Measurements from ENCODE around the gene SIGLEC9.

Gene SIGLEC9

GRCh38 chr19:51144482-51145045 is 19.9 kb downstream of the SIGLEC9 start:
- Histone ChIP-seq H4K20me1 (ENCODE audit: insufficient read depth, low read length) (no peaks in the 10 kb centered on the region), H3K27ac (ENCODE audit: low read depth, low read length, poor library complexity, severe bottlenecking) (no peak overlapping the region)

GRCh38 chr19:51145916-51146493 is 21.3 kb downstream of the SIGLEC9 start:
- H3K9ac ChIP-seq (ENCODE audit: low read length) = no peak overlapping the region
- TF ChIP-seq EZH2 (IDR thresholded peaks at IDR 0.05; ENCODE audit: borderline replicate concordance, low read length) (no peak), CTCF (IDR thresholded peaks at IDR 0.05; ENCODE audit: low read length) (no peak)
- no peaks in the 10 kb centered on the region for H3F3A ChIP-seq (ENCODE audit: insufficient read depth, low read length)
- no peak overlapping the region for H2AFZ ChIP-seq (ENCODE audit: low read length)
- no peaks in the 10 kb centered on the region for H3K79me2 ChIP-seq (ENCODE audit: insufficient read depth, low read length)
- H3K36me3 ChIP-seq (ENCODE audit: insufficient read depth, low read length) = no peaks in the 10 kb centered on the region
- H3K27me3 ChIP-seq (ENCODE audit: insufficient read depth, low read length) = peaks cover 8% of the 10 kb centered on the region
- no peak overlapping the region for H3K27ac ChIP-seq (ENCODE audit: low read depth, low read length, poor library complexity, severe bottlenecking)
- no peak overlapping the region for H3K4me3 ChIP-seq (ENCODE audit: low read depth, low read length, poor library complexity, severe bottlenecking)
- no peak overlapping the region for H3K4me2 ChIP-seq (ENCODE audit: low read length)
- H3K9me3 ChIP-seq (ENCODE audit: low read length) = no peaks in the 10 kb centered on the region
- no peaks in the 10 kb centered on the region for H3K4me1 ChIP-seq (ENCODE audit: insufficient read depth, low read length, severe bottlenecking)
- H3K9me2 ChIP-seq (ENCODE audit: low read depth, low read length) = no peaks in the 10 kb centered on the region
- no peaks in the 10 kb centered on the region for H4K20me1 ChIP-seq (ENCODE audit: insufficient read depth, low read length)

More at GRCh38 chr19:51144482-51145045, 19.9 kb downstream of the SIGLEC9 start:
- H3K4me1 ChIP-seq (ENCODE audit: insufficient read depth, low read length, severe bottlenecking) = no peaks in the 10 kb centered on the region
- no peak overlapping the region for H3K4me3 ChIP-seq (ENCODE audit: low read depth, low read length, poor library complexity, severe bottlenecking)
- no peak overlapping the region for H3K9ac ChIP-seq (ENCODE audit: low read length)
- no peaks in the 10 kb centered on the region for H3K79me2 ChIP-seq (ENCODE audit: insufficient read depth, low read length)
- no peak for TF ChIP-seq CTCF (IDR thresholded peaks at IDR 0.05; ENCODE audit: low read length)
- TF ChIP-seq EZH2 (IDR thresholded peaks at IDR 0.05; ENCODE audit: borderline replicate concordance, low read length) = no peak
- no peaks in the 10 kb centered on the region for H3K36me3 ChIP-seq (ENCODE audit: insufficient read depth, low read length)
- no peaks in the 10 kb centered on the region for H3K9me2 ChIP-seq (ENCODE audit: low read depth, low read length)
- no peaks in the 10 kb centered on the region for H3F3A ChIP-seq (ENCODE audit: insufficient read depth, low read length)
- no peak overlapping the region for H3K4me2 ChIP-seq (ENCODE audit: low read length)
- H3K9me3 ChIP-seq (ENCODE audit: low read length) = no peaks in the 10 kb centered on the region
- peaks cover 8% of the 10 kb centered on the region for H3K27me3 ChIP-seq (ENCODE audit: insufficient read depth, low read length)
- no peak overlapping the region for H2AFZ ChIP-seq (ENCODE audit: low read length)

GRCh38 chr19:51146751-51147150 is 22.0 kb downstream of the SIGLEC9 start:
- no peak for TF ChIP-seq EZH2 (IDR thresholded peaks at IDR 0.05; ENCODE audit: borderline replicate concordance, low read length)
- TF ChIP-seq CTCF (IDR thresholded peaks at IDR 0.05; ENCODE audit: low read length) = no peak

More at GRCh38 chr19:51146751-51147150, 22.0 kb downstream of the SIGLEC9 start:
- Histone ChIP-seq H3K79me2 (ENCODE audit: insufficient read depth, low read length) (no peaks in the 10 kb centered on the region), H3K36me3 (ENCODE audit: insufficient read depth, low read length) (no peaks in the 10 kb centered on the region), H3K4me3 (ENCODE audit: low read depth, low read length, poor library complexity, severe bottlenecking) (no peak overlapping the region), H3K9ac (ENCODE audit: low read length) (no peak overlapping the region), H3K4me2 (ENCODE audit: low read length) (no peak overlapping the region), H3K4me1 (ENCODE audit: insufficient read depth, low read length, severe bottlenecking) (no peaks in the 10 kb centered on the region), H4K20me1 (ENCODE audit: insufficient read depth, low read length) (no peaks in the 10 kb centered on the region), H2AFZ (ENCODE audit: low read length) (no peak overlapping the region), H3K27ac (ENCODE audit: low read depth, low read length, poor library complexity, severe bottlenecking) (no peak overlapping the region), H3K27me3 (ENCODE audit: insufficient read depth, low read length) (peaks cover 5% of the 10 kb centered on the region), H3K9me2 (ENCODE audit: low read depth, low read length) (no peaks in the 10 kb centered on the region), H3K9me3 (ENCODE audit: low read length) (no peaks in the 10 kb centered on the region), H3F3A (ENCODE audit: insufficient read depth, low read length) (no peaks in the 10 kb centered on the region)
